ENCODE results near the gene MEX3C. TPM values are rescaled to one million over a fixed set of nuclear protein-coding genes. Genes with fewer than 3 reads are reported as not detected.

Gene MEX3C
- total and polyA plus RNA-seq, 8 donors: 21.4 to 76.1 (median 66.8) TPM

- no peaks in the 10 kb centered on the region for H3K36me3 ChIP-seq
- H3K4me3 ChIP-seq: no peak overlapping the region
- no peaks in the 10 kb centered on the region for H3K27me3 ChIP-seq
- ATAC-seq (no peak), DNase-seq (no peak)
- peaks cover 0 to 9% of the 10 kb centered on the region in 2 donors for H3K4me1 ChIP-seq
- intact Hi-C loops (cut with DNase I): no loop called here
- H3K9me3 ChIP-seq: no peaks in the 10 kb centered on the region
- no peak for TF ChIP-seq CTCF (IDR thresholded peaks at IDR 0.05)
- no peak overlapping the region for H3K27ac ChIP-seq
Observed at GRCh38 chr18:51184091-51184457, 13.4 kb downstream of the MEX3C start.

GRCh38 chr18:51183372-51184090, 13.9 kb downstream of the MEX3C start:
- no peak for DNase-seq
- intact Hi-C loops (cut with DNase I): no loop called here
- Histone ChIP-seq H3K36me3 (no peaks in the 10 kb centered on the region), H3K27me3 (no peaks in the 10 kb centered on the region), H3K27ac (no peak overlapping the region), H3K4me1 (peaks cover 0 to 9% of the 10 kb centered on the region in 2 donors), H3K9me3 (no peaks in the 10 kb centered on the region), H3K4me3 (no peak overlapping the region)
- peak; percentile 21 for ATAC-seq
- no peak for TF ChIP-seq CTCF (IDR thresholded peaks at IDR 0.05)

- no peaks in the 10 kb centered on the region for H3K36me3 ChIP-seq
- H3K27ac ChIP-seq: no peak overlapping the region
- H3K4me3 ChIP-seq: no peak overlapping the region
- intact Hi-C loops (cut with DNase I): no loop called here
- DNase-seq (no peak), ATAC-seq (no peak)
- H3K4me1 ChIP-seq: peaks cover 0 to 7% of the 10 kb centered on the region in 2 donors
- H3K27me3 ChIP-seq: no peaks in the 10 kb centered on the region
- no peak for TF ChIP-seq CTCF (IDR thresholded peaks at IDR 0.05)
- no peaks in the 10 kb centered on the region for H3K9me3 ChIP-seq
Observed at GRCh38 chr18:51182824-51183223, 14.7 kb downstream of the MEX3C start.

- no peaks in the 10 kb centered on the region for H3K27me3 ChIP-seq
- H3K4me1 ChIP-seq: peaks cover 0 to 3% of the 10 kb centered on the region in 2 donors
- no peak for ATAC-seq
- H3K36me3 ChIP-seq: peaks cover 0 to 16% of the 10 kb centered on the region in 2 donors
- H3K27ac ChIP-seq: no peak overlapping the region
- no peaks in the 10 kb centered on the region for H3K9me3 ChIP-seq
- TF ChIP-seq CTCF (IDR thresholded peaks at IDR 0.05): no peak
- DNase-seq: no peak
- intact Hi-C loops (cut with DNase I): no loop called here
- H3K4me3 ChIP-seq: no peak overlapping the region
Observed at GRCh38 chr18:51171625-51172259, 25.7 kb downstream of the MEX3C start.

GRCh38 chr18:51171223-51171622, 26.3 kb downstream of the MEX3C start:
- Histone ChIP-seq H3K4me3 (no peak overlapping the region), H3K9me3 (no peaks in the 10 kb centered on the region), H3K4me1 (peaks cover 0 to 3% of the 10 kb centered on the region in 2 donors), H3K36me3 (peaks cover 0 to 11% of the 10 kb centered on the region in 2 donors), H3K27ac (no peak overlapping the region), H3K27me3 (no peaks in the 10 kb centered on the region)
- DNase-seq (no peak), ATAC-seq (no peak)
- no peak for TF ChIP-seq CTCF (IDR thresholded peaks at IDR 0.05)
- intact Hi-C loops (cut with DNase I): no loop called here

Data from left lung (tissue), 10 donors.